HG03196 (cell line): ENCODE data around the gene ARHGEF19.
"Not testable (repeated sequence)": the region's sequence is repeated elsewhere in the genome, so short reads cannot be mapped to it uniquely, and the experiment has no call there.

ENCODE experiments used
- ATAC-seq: cut with Tn5 transposase; IDR thresholded peaks from one replicate; pipeline ENCODE4 v1.9.1; 2021; ENCODE audit not compliant: unreplicated experiment

The ARHGEF19 gene

DNA sequence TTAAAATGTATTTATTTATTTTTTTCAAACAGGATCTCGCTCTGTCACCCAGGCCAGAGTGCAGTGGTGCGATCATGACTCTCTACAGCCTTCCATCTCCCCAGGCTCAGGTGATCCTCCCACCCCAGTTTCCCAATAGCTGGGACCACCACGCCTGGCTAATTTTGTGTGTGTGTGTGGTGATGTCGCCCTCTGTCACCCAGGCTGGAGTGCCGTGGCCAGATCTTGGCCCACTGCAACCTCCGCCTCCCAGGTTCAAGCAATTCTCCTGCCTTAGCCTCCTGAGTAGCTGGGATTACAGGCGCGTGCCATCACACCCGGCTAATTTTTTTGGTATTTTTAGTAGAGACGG, 44.3 kb downstream of the ARHGEF19 start:
- not testable (repeated sequence) for ATAC-seq

DNA sequence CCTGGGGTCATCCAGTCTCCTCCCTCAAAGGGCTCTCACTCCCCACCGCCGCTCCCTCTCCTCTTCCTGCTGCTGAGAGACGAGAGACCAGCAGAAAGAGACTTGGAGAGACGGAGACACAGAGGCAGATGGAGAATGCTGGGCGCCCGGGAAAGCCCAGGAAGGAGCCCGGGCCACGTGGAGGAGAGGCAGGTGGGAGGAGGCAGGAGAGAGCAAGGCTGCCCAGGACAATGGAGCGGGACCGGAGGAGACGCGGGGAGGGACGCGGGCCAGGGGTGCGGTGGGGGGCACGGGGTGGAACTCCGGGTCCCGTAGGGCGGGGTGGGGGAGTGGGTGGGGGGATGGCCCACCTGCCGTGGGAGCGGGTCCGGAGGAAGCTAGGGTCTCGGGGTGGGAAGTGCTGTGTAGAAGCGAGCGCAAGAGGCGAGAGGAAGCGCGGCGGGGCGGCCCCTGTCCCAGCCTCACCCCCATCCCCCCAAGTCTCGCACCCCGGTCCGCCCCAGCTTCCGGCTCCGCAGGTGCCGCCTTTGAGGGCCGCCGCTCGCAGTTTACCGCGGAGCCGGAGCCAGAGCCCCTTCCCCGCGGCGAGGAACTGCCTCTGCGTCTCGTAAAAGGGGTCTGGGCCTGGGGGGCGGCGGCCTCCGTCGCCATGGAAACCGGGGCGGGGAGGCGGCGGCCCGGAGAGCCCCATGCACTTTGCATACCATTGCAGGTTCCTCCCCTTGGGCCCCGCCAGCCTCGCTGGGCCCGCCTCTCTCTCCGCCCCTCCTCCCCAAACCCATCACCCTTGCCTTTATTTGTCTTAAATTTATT, 44.9 kb downstream of the ARHGEF19 start:
- no peak for ATAC-seq

DNA sequence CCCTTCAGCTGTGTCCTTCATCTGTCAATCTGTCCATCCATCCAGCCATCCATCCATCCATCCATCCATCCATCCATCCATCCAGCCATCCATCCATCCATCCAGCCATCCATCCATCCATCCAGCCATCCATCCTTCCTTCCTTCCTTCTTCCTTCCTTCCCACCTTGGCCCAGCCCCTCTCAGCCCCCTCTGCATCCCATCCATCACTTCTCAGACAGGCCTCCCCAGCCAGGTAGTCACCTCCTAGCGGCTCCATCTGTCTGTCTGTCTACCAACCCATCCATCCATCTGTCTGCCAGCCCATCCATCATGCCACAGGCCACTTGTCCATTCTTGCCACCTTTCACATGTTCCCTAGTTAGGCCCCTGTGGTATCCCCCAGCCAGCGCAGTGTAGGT, 46.3 kb downstream of the ARHGEF19 start:
- no peak for ATAC-seq

DNA sequence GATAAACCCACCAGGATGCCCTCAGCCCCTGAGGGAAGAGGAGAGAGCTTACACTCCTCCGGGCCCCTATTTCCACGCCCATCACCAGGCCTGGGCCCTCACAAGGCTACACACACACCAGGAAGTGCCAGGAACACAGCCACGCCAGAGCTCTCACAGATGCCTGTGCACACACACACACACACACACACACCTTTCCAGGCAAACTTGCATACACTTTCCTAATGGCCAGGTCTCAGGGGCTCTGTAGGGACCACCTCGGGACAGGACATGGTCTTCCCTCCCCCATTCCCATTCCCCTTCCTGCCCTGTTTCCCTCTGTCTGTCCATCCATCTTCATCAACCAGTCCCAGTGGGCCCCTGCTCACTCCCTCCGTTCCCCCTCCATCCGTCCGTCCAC, 46.9 kb downstream of the ARHGEF19 start:
- ATAC-seq, result no peak

DNA sequence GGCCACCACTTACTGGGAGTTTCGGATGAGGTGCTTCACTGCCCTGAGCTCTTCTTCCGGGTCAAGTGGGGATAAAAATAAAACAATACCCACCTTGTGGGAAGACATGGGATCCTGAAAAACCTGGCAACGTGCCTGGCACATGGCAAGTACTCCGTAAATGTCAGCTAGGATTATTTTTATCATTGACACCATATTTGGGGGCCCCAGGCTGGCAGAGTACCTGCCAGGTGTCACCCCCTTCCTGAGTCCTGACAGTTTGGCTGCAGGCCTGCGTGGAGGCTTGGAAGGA, 47.4 kb downstream of the ARHGEF19 start:
- ATAC-seq, result no peak

DNA sequence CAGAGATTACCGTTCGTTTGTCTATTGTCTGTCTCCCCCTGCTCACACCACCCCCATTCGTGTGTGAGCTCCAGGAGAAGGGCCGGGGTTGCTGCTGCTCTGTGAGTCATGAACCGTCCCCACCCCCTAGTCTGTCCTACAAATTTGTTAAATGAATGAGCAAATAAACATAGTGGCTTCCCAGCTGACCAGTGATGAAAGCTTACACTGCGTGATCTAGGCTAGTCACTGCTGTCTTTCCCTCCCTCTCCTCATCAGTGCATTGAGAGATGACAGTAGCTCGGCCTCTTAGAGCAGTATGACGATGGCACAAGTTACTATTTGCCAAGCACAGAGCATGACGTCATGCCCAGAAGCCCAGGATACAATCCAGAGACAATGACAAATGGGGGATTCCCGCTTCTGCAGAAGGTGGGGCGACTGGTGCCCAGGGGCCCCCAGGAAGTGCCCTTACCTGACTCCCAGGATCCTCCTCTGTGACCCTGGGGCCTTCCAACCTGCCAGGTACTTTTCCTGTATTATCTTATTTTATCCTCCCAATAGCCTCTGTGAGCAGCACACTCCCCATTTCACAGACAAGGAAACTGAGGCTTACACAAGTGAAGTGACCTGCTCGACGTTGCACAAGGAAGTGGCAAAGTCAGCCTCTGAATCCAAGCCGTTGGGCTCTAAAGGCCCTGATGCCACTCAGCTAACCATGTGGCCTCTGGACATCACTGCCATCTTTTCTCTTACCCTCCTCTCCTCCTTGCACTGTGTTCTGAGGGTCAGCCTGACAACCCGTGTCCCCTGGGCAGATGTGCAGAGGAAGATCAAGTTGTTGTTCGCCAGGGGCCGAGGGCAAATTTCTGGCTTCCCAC, 48.0 kb downstream of the ARHGEF19 start:
- no peak for ATAC-seq

DNA sequence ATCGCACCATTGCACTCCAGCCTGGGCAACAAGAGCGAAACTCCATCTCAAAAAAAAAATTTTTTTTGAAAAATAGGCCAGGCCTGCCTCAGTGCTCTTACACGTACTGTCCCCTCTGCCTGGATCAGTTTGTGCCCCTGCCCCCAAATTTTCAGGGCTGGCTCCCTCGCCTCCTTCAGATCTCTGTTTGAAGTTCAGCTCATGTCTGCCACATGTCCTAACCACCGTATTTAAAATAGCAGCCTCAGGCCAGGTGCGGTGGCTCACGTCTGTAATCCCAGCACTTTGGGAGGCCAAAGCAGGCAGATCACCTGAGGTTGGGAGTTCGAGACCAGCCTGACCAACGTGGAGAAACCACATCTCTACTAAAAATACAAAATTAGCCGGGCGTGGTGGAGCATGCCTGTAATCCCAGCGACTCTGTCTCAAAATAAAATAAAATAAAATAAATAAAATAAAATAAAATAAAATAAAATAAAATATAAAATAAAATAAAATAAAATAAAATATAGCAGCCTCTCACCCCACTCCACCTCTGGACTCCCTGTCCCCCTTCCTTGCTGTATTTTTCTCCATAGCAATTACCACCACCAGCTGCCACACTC, 48.7 kb downstream of the ARHGEF19 start:
- ATAC-seq, result not testable (repeated sequence)

DNA sequence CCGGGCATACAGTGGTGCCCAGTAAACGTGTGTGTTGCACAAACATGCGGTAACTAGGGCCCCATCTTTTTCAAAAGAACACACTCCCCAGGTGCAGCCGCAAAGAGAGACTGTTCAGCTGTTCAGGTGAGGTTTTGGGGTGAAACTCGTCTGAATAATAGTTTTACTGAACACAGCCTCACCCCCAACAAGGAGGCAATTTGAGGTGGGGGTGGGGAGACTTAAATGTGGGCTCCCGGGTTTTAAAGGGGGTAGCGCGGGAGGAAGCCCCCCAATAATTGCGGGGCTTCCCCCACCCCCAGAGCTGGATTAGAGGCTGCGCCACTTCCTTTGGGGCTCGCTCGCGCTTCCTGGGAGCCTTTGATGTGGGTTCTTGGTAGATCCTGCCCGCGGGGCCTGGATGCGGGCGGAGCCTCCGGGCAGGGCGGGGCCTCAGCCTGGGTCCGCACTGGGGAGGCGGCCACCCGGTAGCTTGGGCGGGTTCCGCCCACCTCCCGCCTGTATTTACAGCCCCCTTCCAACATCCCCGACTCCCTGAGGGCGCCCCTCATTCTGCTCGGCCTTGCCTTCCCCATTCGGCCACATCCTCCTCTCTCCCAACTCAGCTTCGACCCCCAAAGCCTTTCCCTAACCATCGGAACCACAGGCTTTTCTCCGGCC, 50.2 kb downstream of the ARHGEF19 start:
- no peak for ATAC-seq

DNA sequence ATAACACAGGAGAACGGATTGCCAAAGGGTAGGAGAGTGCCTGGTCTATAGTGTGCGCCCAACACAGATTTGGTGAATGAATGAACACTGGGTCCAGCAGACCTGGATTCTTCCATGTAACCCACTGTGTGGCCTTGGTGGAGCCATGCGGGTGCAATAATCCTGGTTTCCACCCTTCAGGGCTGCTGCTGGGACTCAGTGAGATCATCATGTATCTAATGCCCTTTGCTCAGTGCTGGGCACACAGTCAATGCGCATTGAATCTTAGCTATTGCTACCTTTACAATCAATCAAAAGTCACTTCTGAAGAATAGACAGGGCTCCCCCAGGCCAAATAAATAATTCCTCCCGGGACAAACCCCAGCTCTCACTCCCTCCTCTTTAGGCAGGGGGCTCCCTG, 50.7 kb downstream of the ARHGEF19 start:
- no peak for ATAC-seq

DNA sequence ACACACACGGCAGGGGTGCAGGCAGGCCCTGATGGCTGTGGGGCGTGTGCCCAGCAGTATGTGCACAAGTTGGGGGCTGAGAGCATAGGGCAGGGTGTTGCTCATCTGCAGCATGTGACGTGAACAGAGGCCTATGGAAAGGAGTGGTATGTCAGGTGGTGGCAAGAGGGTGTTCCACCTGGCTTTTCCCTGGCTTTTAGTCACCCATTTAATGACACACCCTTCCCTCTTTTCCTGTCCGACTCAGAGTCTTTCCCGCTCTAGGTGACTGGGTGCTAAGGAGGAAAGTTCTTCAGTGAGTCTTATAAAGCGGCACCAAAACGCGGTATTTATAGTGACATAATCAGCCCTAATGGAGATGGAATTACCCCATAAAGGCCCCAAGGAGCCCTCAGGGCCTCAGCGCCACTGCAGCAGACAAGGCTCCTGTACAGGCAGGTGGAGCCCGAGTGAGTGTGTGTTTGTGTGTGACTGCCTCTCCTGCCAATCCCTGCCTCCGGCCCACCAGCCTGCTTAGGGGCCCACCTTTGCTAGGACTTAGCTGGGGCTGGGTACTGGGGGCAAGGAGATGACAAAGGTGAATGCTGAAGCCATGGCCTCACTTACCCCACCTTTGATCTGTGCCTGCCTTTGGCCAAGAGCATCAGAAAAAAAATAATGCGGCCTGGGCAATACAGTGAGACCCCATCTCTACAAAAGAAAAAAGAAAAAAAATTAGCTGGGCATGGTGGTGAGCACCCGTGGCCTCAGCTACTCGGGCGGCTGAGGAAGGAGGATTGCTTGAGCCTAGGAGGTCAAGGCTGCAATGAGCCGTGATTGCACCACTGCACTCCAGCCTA, 53.2 kb downstream of the ARHGEF19 start:
- no peak for ATAC-seq

DNA sequence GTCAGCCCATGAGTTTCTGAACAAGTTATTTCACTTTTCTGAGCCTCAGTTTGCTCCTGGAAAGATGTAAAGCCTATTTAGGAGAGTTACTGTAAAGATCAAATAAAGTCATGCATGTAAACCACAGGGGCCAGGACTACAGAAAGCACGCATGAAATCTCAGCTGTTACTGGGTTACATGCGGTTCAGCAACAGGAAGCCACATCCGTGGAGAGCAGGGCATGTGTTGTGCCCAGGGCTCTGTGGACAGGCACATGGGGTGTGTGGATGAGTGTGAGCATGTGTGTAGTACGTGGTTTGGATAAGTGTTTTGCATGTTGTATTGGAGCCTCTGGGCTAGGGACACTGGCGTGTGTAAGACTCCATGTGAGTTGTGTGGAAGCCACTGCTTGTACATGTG, 54.4 kb downstream of the ARHGEF19 start:
- no peak for ATAC-seq

DNA sequence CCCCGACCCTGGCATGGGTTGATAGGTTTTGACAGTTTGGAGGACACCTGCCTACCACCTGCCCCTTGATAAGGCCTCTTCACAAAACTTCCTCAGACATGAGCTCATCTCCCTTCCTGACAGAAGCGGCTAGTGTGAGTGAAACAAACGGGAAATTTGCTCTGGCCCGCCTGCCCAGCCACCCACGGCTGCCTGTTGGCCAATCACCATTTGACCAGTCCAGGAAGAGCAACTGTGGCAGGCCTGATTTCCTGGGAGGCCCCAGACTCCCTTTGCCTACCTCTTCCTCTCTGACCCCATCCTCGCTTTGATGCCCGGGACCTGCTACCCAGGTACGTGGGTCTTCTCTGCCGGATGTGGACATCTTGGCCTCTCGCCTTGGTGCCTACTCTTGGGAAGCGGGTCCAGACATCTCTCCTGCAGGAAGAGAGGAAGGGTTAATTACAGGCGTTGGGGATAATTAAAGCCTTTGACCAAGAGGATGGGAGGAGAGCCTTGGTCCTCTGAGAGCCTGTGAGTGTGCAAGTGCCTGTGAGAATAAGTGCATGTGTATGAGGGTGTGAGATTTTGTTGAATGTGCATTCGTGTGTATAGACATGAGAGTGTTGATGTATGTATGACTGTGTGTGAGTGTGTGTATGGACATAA, 55.5 kb downstream of the ARHGEF19 start:
- ATAC-seq, result no peak

DNA sequence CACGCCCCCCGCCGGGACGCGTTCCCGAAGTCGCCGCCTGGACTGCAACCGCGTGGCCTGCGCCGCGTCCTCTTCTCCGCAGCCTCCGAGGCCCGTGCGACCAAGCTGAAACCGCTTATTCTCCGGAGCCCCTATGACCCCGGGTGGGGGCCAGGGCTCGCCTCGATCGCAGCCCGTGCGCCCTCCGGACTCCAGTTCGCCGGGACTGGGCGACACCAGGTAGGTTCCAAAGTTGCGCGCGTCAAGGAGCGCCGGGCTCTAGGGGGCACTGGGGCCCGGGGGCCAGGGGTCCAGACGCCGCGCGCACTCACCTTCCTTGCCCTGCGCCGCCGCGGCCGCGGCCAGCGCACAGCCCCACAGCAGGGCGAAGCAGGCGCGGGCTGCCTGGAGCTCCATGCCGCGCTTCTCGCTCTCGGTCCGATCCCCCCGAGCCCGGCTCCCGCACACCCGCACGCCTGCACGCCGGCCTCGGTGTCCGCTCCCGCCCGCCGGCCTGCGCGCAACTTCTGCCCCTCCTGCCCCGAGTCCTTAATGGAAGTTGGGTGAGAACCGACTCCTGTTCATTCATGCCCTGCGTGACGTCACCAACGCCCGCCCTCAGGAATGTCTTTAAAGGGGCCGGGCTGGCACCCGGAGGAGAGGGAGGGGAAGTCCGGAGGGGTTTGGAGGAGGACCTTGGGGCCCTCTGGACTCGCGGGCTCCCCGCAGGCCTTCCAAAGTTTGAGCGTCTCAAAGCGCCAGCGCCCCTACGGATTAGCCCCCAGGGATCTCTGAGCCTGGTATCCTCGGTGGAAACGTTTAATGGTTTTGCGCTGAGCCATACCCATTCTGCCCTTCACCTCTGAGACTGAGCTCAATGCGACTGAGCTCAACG, 56.7 kb downstream of the ARHGEF19 start, which contains the start of gene EPHA2:
TSS of gene EPHA2 (minus strand) at position 533 of the 874 bp plus-strand sequence. CDS start at position 396, 137 bp downstream.
- no peak for ATAC-seq

DNA sequence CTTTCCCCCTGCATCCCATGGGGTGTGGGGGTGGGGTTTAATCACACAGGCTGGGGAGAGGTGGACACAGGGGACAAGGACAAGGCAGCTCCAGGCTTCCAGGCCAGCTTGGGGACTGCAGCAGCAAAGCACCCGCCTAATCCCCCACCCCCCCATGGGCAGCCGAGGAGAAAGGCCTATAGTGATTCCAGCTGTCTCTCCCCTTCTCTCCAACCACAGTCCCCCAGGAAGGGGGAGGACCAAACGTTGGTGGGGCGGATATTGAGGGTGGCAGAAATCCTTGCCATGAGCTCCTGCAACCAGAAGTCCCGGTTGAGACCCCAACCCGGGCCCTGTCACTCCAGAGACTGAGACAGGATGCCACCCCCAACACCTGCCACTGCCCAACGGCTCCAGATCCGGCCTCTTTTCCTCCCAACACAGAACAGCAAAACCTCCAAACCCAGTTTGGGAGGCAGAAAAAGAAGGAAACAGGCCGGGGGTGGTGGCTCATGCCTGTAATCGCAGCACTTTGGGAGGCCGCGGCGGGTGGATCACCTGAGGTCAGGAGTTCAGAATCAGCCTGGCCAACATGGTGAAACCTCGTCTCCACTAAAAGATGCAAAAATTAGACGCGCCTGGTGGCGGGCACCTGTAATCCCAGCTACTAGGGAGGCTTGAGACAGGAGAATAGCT, 58.3 kb downstream of the ARHGEF19 start:
- no peak for ATAC-seq

DNA sequence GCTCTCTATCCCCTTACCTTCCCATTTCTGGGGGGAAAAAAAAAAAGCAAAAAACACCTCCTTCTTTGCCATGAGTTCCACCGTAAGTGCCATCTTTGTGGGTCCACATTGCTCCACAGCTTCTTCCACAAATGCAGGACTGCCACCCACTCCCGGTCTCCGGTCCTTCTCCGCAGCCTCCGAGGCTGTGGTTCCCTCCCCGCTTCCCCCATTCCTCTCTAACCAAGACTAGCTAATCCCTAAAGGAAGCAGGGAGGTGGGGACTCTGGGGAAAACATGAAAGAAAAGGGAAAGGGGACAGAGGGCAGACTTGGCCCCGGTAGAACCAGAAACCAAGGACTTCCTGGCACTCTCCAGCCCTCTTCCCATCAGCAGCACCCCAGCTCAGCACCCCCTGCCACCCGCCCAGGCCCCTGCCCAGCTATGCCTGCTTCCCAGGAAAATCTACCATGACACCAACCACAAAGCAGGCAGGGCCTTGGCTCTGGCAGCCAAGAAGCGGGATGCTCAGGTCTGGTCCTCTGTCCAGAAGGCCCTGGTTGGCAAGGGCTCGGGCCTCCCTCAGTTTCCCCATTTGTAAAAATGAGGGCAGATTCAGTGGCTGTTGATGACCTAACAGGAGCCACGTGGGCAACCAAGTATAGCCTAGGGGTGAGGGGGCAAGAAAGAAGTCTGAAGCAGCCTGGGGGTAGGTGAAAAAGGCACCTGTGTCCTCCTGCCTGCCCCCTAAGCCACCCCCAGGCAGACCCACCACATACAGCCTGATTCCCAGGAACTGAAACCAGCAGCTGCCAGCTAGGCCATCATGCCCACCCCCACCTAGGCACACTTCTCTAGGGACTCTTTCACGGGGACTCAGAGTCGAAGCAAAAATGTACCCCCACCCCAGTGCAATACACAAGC, 59.1 kb downstream of the ARHGEF19 start:
- no peak for ATAC-seq

DNA sequence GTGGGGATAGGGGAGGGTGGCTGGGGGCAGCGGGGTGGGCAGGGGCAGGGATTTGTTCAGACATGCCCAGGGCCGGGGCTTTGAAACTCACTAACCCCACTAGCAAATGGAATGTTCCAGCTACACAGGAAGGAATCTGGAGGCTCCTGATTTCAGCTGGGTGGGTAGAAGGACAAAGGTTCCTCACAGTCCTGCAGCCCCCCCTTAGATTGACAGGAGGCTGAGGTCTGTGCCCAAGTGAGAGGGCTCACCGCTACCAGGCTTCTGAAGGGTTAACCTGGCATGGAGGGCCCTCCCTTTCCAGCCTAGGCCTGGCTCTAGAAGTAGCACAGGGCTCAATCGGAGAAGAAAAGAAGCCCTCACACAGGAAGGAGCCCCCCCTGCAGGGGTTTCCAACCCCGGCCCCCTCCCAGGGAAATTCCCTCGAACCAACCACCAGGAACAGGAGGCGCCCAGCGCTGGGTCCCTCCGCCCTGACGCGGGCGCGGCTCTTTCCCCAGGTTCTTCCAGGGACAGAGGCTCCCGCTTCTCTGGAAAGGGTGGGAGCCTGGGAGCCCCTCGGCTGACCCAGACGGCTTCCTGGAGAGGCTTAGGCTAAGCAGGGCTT, 59.9 kb downstream of the ARHGEF19 start:
- no peak for ATAC-seq

DNA sequence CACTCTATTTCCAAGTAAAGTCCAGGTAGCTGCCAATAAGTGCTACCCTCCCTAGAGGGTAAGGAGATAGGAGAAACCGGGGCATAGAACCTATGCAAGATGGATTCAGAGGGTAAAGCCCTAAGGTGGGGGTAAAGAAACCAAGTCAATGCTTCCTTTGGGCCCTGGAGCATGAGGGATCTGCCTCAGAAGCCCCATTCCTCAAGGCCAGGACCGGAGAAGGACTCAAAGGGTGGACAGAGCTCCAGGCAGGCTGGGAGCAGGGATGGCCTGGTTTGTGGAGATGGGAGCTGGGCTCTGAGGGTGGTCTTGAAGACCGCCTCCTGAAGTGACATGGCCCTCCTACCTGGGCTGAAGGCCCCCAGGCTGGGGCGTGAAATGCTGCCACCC, 60.5 kb downstream of the ARHGEF19 start:
- ATAC-seq, result no peak
